Brain microvascular endothelial cell (primary cell): ENCODE measurements around the gene DIAPH1.

Experiments used
- DNase-seq: peaks from one replicate; pipeline ENCODE4 v3.0.0-alpha.2; 2020
- H3K27ac ChIP-seq: fragments of 250-450 bp; sonication (Bioruptor Pico); 2 replicates; pipeline ENCODE4 v1.5.1; 2020; ENCODE audit warnings: mild to moderate bottlenecking, moderate library complexity
- H3K27me3 ChIP-seq: fragments of 250-450 bp; sonication (Bioruptor Pico); replicated peaks from 2 replicates; pipeline ENCODE4 v1.5.1; 2020; ENCODE audit warnings: mild to moderate bottlenecking
- H3K36me3 ChIP-seq: fragments of 250-450 bp; sonication (Bioruptor Pico); replicated peaks from 2 replicates; pipeline ENCODE4 v1.5.1; 2020; ENCODE audit warnings: mild to moderate bottlenecking
- H3K4me3 ChIP-seq: 2 replicates; pipeline ENCODE4 v1.5.1; 2011; ENCODE audit warnings: low read depth, mild to moderate bottlenecking, control low read depth, low read length, moderate library complexity
- in situ Hi-C: cut with HindIII; loops from 2 replicates; pipeline ENCODE4 v1.10.0; 2017; ENCODE audit warnings: low sequenced_read_pairs, low pct_ligation_motif_present
- TF ChIP-seq, protein P1 (sequence below): IDR thresholded peaks from 2 replicates; pipeline ENCODE4 v1.5.1; 2011; ENCODE audit warnings: low read depth, mild to moderate bottlenecking, moderate library complexity, low read length, control low read depth, inconsistent platforms; ENCODE audit errors: missing control alignments

The DIAPH1 gene

GRCh38 chr5:141518618-141519015, 100.2 kb downstream of the DIAPH1 start:
- peaks cover 9% of the 10 kb centered on the region for H3K36me3 ChIP-seq
- in situ Hi-C loops, result loop anchor here (25.0 kb wide), 1 partner anchor 106 kb away; the partner anchor contains the start of genes PCDHGA10, PCDHGA11, PCDHGA9 and PCDHGB6

GRCh38 chr5:141517880-141518617, 100.8 kb downstream of the DIAPH1 start:
- H3K4me3 ChIP-seq, result no peak overlapping the region
- TF ChIP-seq, protein P1, sequence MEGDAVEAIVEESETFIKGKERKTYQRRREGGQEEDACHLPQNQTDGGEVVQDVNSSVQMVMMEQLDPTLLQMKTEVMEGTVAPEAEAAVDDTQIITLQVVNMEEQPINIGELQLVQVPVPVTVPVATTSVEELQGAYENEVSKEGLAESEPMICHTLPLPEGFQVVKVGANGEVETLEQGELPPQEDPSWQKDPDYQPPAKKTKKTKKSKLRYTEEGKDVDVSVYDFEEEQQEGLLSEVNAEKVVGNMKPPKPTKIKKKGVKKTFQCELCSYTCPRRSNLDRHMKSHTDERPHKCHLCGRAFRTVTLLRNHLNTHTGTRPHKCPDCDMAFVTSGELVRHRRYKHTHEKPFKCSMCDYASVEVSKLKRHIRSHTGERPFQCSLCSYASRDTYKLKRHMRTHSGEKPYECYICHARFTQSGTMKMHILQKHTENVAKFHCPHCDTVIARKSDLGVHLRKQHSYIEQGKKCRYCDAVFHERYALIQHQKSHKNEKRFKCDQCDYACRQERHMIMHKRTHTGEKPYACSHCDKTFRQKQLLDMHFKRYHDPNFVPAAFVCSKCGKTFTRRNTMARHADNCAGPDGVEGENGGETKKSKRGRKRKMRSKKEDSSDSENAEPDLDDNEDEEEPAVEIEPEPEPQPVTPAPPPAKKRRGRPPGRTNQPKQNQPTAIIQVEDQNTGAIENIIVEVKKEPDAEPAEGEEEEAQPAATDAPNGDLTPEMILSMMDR, result no peak
- H3K27me3 ChIP-seq, result no peaks in the 10 kb centered on the region
- peaks cover 9% of the 10 kb centered on the region for H3K36me3 ChIP-seq
- in situ Hi-C loops, result loop anchor here (25.0 kb wide), 1 partner anchor 106 kb away; the partner anchor contains the start of genes PCDHGA10, PCDHGA11, PCDHGA9 and PCDHGB6
- no peak for DNase-seq
- no peak overlapping the region for H3K27ac ChIP-seq

More at GRCh38 chr5:141518618-141519015, 100.2 kb downstream of the DIAPH1 start:
- H3K4me3 ChIP-seq, result no peak overlapping the region
- TF ChIP-seq, protein P1, result no peak
- no peak overlapping the region for H3K27ac ChIP-seq
- no peaks in the 10 kb centered on the region for H3K27me3 ChIP-seq
- no peak for DNase-seq

GRCh38 chr5:141517312-141517711, 101.5 kb downstream of the DIAPH1 start:
- H3K4me3 ChIP-seq, result no peak overlapping the region
- no peak overlapping the region for H3K27ac ChIP-seq
- TF ChIP-seq, protein P1, result no peak
- in situ Hi-C loops, result loop anchor here (25.0 kb wide), 1 partner anchor 105 kb away; the partner anchor contains the start of genes PCDHGA10, PCDHGA11, PCDHGA9 and PCDHGB6
- peaks cover 9% of the 10 kb centered on the region for H3K36me3 ChIP-seq
- DNase-seq, result no peak
- no peaks in the 10 kb centered on the region for H3K27me3 ChIP-seq

- peaks cover 14% of the 10 kb centered on the region for H3K36me3 ChIP-seq
- no peaks in the 10 kb centered on the region for H3K27me3 ChIP-seq
- TF ChIP-seq, protein P1, result no peak
- DNase-seq, result no peak
- H3K4me3 ChIP-seq, result no peak overlapping the region
- in situ Hi-C loops, result loop anchor here (25.0 kb wide), 1 partner anchor 104 kb away; the partner anchor contains the start of genes PCDHGA10, PCDHGA11, PCDHGA9 and PCDHGB6
- H3K27ac ChIP-seq, result no peak overlapping the region
Observed at GRCh38 chr5:141516672-141517025, 102.2 kb downstream of the DIAPH1 start.

DNA sequence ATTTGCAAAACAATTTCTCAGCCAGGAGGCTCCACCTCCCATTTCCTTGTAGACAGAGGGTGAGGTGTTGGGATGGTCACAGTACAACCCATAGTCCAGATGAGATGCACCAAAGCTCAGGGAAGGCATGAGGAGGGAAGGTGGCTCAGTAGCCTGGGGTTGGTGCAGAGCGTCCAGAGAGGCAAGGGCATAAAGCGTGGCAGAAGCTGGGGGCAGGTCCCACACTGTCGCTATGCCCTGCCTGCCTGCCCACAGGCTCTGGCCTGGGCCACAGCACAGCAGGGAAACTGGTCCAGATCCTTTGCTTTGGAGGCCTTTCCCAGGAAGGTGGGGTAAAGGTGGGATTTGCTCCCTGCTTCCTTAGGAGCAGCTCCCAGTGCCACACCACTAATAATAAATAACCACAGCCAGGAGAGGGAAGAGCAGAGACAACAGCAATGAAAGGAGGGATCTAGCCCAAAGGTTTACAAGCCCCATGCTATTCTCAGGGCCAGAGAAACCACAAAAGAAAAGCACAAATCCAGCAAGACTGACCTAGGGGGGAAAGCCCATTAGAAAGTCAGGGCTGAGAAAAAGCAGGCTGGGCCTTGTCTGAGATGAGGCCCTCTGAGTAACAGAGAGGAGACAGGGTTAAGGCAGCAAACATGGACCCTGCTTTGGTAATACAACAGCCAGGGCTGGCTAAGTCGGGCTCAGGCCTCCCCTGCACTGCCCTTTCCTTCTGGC, 102.7 kb downstream of the DIAPH1 start:
- no peak for DNase-seq
- Histone ChIP-seq H3K27ac (no peak overlapping the region), H3K36me3 (peaks cover 19% of the 10 kb centered on the region), H3K4me3 (no peak overlapping the region), H3K27me3 (no peaks in the 10 kb centered on the region)
- TF ChIP-seq, protein P1, result no peak
- in situ Hi-C loops, result loop anchor here (25.0 kb wide), 1 partner anchor 104 kb away; the partner anchor contains the start of genes PCDHGA10, PCDHGA11, PCDHGA9 and PCDHGB6
